Measurements from ENCODE around the gene HELT. TPM values are rescaled to one million over a fixed set of nuclear protein-coding genes. Genes with fewer than 3 reads are reported as not detected.

HELT gene
- total and polyA plus RNA-seq, 2 donors (not counting 3 experiments of a cell fraction or from before 2014, with no cell fraction given), result not detected

GRCh38 chr4:184979461-184980124 is 38.7 kb upstream of the HELT start:
- Histone ChIP-seq H3K79me2 (ENCODE audit: control insufficient read depth, insufficient read depth, low read length) (no peaks in the 10 kb centered on the region), H3K4me2 (ENCODE audit: insufficient read depth, low read length) (no peak overlapping the region), H3K36me3 (ENCODE audit: control insufficient read depth in 2 of 2, extremely low read depth in 1 of 2, insufficient read depth in 2 of 2, low read length in 2 of 2) (no peaks in the 10 kb centered on the region), H3K4me3 (replicated peaks in 1 of 3; ENCODE audit: insufficient read depth in 1 of 3, low read depth in 1 of 3, low read length in 3 of 3) (no peak overlapping the region), H3K4me1 (ENCODE audit: control insufficient read depth, extremely low read depth, insufficient read depth, low read length) (no peaks in the 10 kb centered on the region), H3K27ac (ENCODE audit: insufficient read depth, low read depth, low read length) (no peak overlapping the region), H3K9me3 (replicated peaks; ENCODE audit: control insufficient read depth, insufficient read depth, low read length) (no peaks in the 10 kb centered on the region), H3K9ac (replicated peaks; ENCODE audit: extremely low read depth, insufficient read depth, low read length) (no peak overlapping the region), H4K20me1 (replicated peaks; ENCODE audit: control insufficient read depth, extremely low read depth, insufficient read depth, low read length) (no peaks in the 10 kb centered on the region), H3K9me1 (replicated peaks; ENCODE audit: control insufficient read depth, extremely low read depth, insufficient read depth, low read length) (no peaks in the 10 kb centered on the region), H2AFZ (ENCODE audit: low read depth, low read length) (no peak overlapping the region), H3K27me3 (ENCODE audit: control insufficient read depth in 2 of 2, insufficient read depth in 2 of 2, low read length in 2 of 2) (peaks cover 0 to 1% of the 10 kb centered on the region in 2 experiments)
- dilution Hi-C loops (cut with MboI; ENCODE audit: extremely low pct_ligation_motif_present, low sequenced_read_pairs) (no loop called here), intact Hi-C loops (cut with micrococcal nuclease) (no loop called here)
- TF ChIP-seq FOS (IDR thresholded peaks at IDR 0.05; ENCODE audit: borderline replicate concordance, insufficient read depth, low read length) (no peak), GATA2 (IDR thresholded peaks at IDR 0.05; ENCODE audit: insufficient read depth, insufficient read length, low read depth, low read length) (no peak)
- ChIA-PET CTCF (no interaction called here), POLR2A (no interaction called here)
- DNase-seq (ENCODE audit: low read depth, low spot score) (no peak), FAIRE-seq (no peak)
- no TSS peak for BruUV-seq (replicated peaks)

- H3K4me1 ChIP-seq (ENCODE audit: control insufficient read depth, extremely low read depth, insufficient read depth, low read length), result no peaks in the 10 kb centered on the region
- no peaks in the 10 kb centered on the region for H3K79me2 ChIP-seq (ENCODE audit: control insufficient read depth, insufficient read depth, low read length)
- ChIA-PET CTCF (interaction anchor here (2.3 kb wide), 1 partner anchor 693 kb away, joined by 4 read pairs; no protein-coding TSS in a partner anchor), POLR2A (no interaction called here)
- H3K27ac ChIP-seq (ENCODE audit: insufficient read depth, low read depth, low read length), result no peak overlapping the region
- no peaks in the 10 kb centered on the region for H3K9me3 ChIP-seq (replicated peaks; ENCODE audit: control insufficient read depth, insufficient read depth, low read length)
- DNase-seq (ENCODE audit: low read depth, low spot score), result no peak
- no peak overlapping the region for H2AFZ ChIP-seq (ENCODE audit: low read depth, low read length)
- no peak for TF ChIP-seq JUN (IDR thresholded peaks at IDR 0.05; ENCODE audit: borderline replicate concordance, insufficient read depth, insufficient read length, low read depth)
- no peak for TF ChIP-seq MYC (IDR thresholded peaks at IDR 0.05; ENCODE audit: low read depth, low read length)
- TF ChIP-seq, protein P1, sequence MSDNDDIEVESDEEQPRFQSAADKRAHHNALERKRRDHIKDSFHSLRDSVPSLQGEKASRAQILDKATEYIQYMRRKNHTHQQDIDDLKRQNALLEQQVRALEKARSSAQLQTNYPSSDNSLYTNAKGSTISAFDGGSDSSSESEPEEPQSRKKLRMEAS (IDR thresholded peaks at IDR 0.05; ENCODE audit: insufficient read depth, insufficient read length), result no peak
- no peak for TF ChIP-seq EZH2 (IDR thresholded peaks at IDR 0.05; ENCODE audit: borderline replicate concordance, low read depth, low read length, severe bottlenecking)
- no peaks in the 10 kb centered on the region for H3K9me1 ChIP-seq (replicated peaks; ENCODE audit: control insufficient read depth, extremely low read depth, insufficient read depth, low read length)
- dilution Hi-C loops (cut with MboI; ENCODE audit: extremely low pct_ligation_motif_present, low sequenced_read_pairs) (no loop called here), intact Hi-C loops (cut with micrococcal nuclease) (no loop called here)
- FAIRE-seq, result no peak
- BruUV-seq (replicated peaks), result no TSS peak
- peaks cover 0 to 1% of the 10 kb centered on the region in 2 experiments for H3K27me3 ChIP-seq (ENCODE audit: control insufficient read depth in 2 of 2, insufficient read depth in 2 of 2, low read length in 2 of 2)
- no peaks in the 10 kb centered on the region for H4K20me1 ChIP-seq (replicated peaks; ENCODE audit: control insufficient read depth, extremely low read depth, insufficient read depth, low read length)
- H3K36me3 ChIP-seq (ENCODE audit: control insufficient read depth in 2 of 2, extremely low read depth in 1 of 2, insufficient read depth in 2 of 2, low read length in 2 of 2), result no peaks in the 10 kb centered on the region
- no peak overlapping the region for H3K4me3 ChIP-seq (replicated peaks in 1 of 3; ENCODE audit: insufficient read depth in 1 of 3, low read depth in 1 of 3, low read length in 3 of 3)
- no peak overlapping the region for H3K4me2 ChIP-seq (ENCODE audit: insufficient read depth, low read length)
- H3K9ac ChIP-seq (replicated peaks; ENCODE audit: extremely low read depth, insufficient read depth, low read length), result no peak overlapping the region
Observed at GRCh38 chr4:184980261-184980660, 38.0 kb upstream of the HELT start.

Data from endothelial cell of umbilical vein (primary cell).